Ishikawa (cell line): ENCODE measurements around the gene KHSRP.

Experiments used
- CEBPB ChIP-seq: IDR thresholded peaks from 2 replicates; pipeline ENCODE4 v1.6.1; 2012
- CREB1 ChIP-seq: IDR thresholded peaks from 2 replicates; pipeline ENCODE4 v1.6.1; 2012; ENCODE audit warnings: low read depth
- EGR1 ChIP-seq: IDR thresholded peaks from 2 replicates; pipeline ENCODE4 v1.6.1; 2012
- EP300 ChIP-seq: IDR thresholded peaks from 2 replicates; pipeline ENCODE4 v1.6.1; 2012; ENCODE audit warnings: borderline replicate concordance
- FOXM1 ChIP-seq: IDR thresholded peaks from 2 replicates; pipeline ENCODE4 v1.6.1; 2012; ENCODE audit warnings: low read depth, borderline replicate concordance
- NFIC ChIP-seq: IDR thresholded peaks from 2 replicates; pipeline ENCODE4 v1.6.1; 2012
- RAD21 ChIP-seq: IDR thresholded peaks from 2 replicates; pipeline ENCODE4 v1.6.1; 2012; ENCODE audit warnings: low read depth
- TAF1 ChIP-seq: IDR thresholded peaks from 2 replicates; pipeline ENCODE4 v1.6.1; 2012; ENCODE audit warnings: low read depth, mild to moderate bottlenecking
- TCF12 ChIP-seq: IDR thresholded peaks from 2 replicates; pipeline ENCODE4 v1.6.1; 2012; ENCODE audit warnings: low read depth
- TEAD4 ChIP-seq: IDR thresholded peaks from 2 replicates; pipeline ENCODE4 v1.6.1; 2012
- USF1 ChIP-seq: IDR thresholded peaks from 2 replicates; pipeline ENCODE4 v1.6.1; 2012
- YY1 ChIP-seq: IDR thresholded peaks from 2 replicates; pipeline ENCODE4 v1.6.1; 2012; ENCODE audit warnings: low read depth
- ZBTB7A ChIP-seq: IDR thresholded peaks from 2 replicates; pipeline ENCODE4 v1.6.1; 2012; ENCODE audit warnings: low read depth
- TF ChIP-seq, protein P1 (sequence below): IDR thresholded peaks from 2 replicates; pipeline ENCODE4 v1.6.1; 2012
- TF ChIP-seq, protein P2 (sequence below): IDR thresholded peaks from 2 replicates; pipeline ENCODE4 v1.6.1; 2012; ENCODE audit warnings: low read depth, mild to moderate bottlenecking

The KHSRP gene

DNA sequence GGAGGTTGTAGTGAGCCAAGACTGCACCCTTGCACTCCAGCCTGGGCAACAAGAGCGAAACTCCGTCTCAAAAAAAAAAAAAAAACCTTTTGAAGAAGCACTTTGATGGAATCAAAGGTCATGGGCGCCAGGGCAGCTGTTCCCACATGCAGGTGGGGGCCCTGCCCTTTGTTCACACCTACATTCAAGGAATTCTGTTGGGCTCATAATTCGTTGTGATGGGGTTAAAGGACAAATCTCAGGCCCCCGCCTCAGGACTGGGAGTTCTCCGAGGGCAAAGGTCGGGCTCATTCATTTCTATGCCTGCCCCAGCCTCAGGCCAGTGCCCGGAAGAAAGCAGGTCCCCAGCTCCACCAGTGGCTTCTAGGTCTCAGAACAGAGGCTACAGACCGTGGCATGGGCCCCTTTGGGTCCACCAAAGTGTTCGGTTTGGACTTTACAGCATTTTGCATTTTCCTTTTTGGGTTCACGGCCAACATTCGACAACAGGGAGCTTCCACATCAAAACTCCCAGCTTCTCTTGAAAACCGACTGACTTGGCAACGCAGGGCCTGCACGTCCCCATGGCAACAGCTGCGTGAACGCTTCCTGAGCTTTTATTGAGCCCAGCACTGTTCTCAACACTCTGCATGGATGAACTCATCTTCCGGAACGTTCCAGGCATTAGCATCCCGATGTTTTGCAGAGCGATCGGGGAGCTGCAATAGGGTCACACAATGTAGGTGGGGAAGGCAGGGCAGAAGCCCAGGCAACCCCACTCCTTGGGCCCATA, 21.6 kb downstream of the KHSRP start:
- TF ChIP-seq, protein P1, sequence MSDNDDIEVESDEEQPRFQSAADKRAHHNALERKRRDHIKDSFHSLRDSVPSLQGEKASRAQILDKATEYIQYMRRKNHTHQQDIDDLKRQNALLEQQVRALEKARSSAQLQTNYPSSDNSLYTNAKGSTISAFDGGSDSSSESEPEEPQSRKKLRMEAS: no peak
- TF ChIP-seq EGR1: no peak
- no peak for TF ChIP-seq CEBPB
- TF ChIP-seq EP300: no peak
- TF ChIP-seq CREB1: no peak
- no peak for TF ChIP-seq FOXM1
- TF ChIP-seq YY1: no peak
- no peak for TF ChIP-seq NFIC
- TF ChIP-seq TCF12: no peak
- TF ChIP-seq TAF1: no peak
- TF ChIP-seq RAD21: no peak
- no peak for TF ChIP-seq ZBTB7A

GRCh38 chr19:6402058-6402457, 22.6 kb downstream of the KHSRP start:
- TF ChIP-seq ZBTB7A (no peak), NFIC (no peak), EP300 (no peak), YY1 (no peak), RAD21 (no peak), EGR1 (no peak), TEAD4 (no peak)

DNA sequence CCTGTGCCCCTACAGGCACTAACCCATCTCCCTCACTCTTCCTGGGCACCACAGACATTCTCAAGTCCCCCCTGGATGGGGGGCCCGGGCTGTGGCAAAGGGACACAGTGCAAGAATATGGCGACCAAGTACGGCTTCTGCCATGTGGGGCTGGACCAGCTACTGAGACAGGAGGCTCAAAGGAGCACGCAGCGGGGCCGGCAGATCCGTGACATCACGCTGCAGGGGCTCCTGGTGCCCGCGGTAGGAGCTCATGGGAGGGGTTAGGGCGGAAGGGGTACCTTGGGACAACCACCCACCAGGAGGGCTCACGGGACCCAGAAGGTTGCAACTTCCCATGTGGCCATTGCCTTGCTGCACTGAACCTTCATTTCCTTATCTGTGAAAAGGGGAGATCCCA, 28.3 kb downstream of the KHSRP start:
- TF ChIP-seq TCF12 (no peak), USF1 (no peak), RAD21 (no peak), TEAD4 (no peak), FOXM1 (no peak), EGR1 (no peak), ZBTB7A (no peak), TAF1 (no peak), EP300 (no peak), CEBPB (no peak), CREB1 (no peak), NFIC (no peak), YY1 (no peak)
- TF ChIP-seq, protein P1: no peak
- TF ChIP-seq, protein P2, sequence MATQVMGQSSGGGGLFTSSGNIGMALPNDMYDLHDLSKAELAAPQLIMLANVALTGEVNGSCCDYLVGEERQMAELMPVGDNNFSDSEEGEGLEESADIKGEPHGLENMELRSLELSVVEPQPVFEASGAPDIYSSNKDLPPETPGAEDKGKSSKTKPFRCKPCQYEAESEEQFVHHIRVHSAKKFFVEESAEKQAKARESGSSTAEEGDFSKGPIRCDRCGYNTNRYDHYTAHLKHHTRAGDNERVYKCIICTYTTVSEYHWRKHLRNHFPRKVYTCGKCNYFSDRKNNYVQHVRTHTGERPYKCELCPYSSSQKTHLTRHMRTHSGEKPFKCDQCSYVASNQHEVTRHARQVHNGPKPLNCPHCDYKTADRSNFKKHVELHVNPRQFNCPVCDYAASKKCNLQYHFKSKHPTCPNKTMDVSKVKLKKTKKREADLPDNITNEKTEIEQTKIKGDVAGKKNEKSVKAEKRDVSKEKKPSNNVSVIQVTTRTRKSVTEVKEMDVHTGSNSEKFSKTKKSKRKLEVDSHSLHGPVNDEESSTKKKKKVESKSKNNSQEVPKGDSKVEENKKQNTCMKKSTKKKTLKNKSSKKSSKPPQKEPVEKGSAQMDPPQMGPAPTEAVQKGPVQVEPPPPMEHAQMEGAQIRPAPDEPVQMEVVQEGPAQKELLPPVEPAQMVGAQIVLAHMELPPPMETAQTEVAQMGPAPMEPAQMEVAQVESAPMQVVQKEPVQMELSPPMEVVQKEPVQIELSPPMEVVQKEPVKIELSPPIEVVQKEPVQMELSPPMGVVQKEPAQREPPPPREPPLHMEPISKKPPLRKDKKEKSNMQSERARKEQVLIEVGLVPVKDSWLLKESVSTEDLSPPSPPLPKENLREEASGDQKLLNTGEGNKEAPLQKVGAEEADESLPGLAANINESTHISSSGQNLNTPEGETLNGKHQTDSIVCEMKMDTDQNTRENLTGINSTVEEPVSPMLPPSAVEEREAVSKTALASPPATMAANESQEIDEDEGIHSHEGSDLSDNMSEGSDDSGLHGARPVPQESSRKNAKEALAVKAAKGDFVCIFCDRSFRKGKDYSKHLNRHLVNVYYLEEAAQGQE: no peak

DNA sequence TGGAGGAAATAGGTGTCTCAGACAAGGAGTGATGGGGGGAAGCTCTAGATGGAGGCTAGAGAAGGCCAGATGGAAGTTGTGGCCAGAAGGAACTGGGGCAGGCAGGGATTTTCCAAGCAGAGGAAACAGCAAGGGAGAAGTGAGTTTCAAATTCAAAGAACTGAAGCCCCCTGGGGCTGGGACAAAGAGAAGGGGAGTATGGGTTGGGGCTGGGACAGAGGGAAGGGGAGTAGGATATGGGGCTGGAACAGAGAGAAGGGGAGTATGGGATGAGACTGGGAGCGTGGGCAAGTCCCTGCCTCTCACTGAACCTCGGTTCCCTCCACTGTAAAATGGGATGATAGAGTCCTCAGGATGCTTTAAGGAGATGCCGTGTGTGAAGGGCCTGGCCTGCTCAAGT, 29.8 kb downstream of the KHSRP start:
- TF ChIP-seq TCF12: no peak
- no peak for TF ChIP-seq CREB1
- TF ChIP-seq FOXM1: no peak
- TF ChIP-seq NFIC: no peak
- no peak for TF ChIP-seq YY1
- no peak for TF ChIP-seq TAF1
- TF ChIP-seq EGR1: no peak
- no peak for TF ChIP-seq CEBPB
- TF ChIP-seq EP300: no peak
- TF ChIP-seq, protein P2: no peak
- TF ChIP-seq USF1: no peak
- TF ChIP-seq, protein P1: no peak
- TF ChIP-seq ZBTB7A: no peak
- no peak for TF ChIP-seq RAD21

- TF ChIP-seq, protein P2: no peak
Measured at GRCh38 chr19:6393983-6394412, 30.6 kb downstream of the KHSRP start.
